Posterior vena cava (tissue), 2 donors: ENCODE measurements around the gene ARHGEF10L. TPM values are rescaled to one million over a fixed set of nuclear protein-coding genes. Genes with fewer than 3 reads are reported as not detected.

Source experiments
- DNase-seq: peaks from one replicate; pipeline ENCODE4 v3.0.0-alpha.2; 2020; ENCODE audit warnings: low spot score
- intact Hi-C, 2 donors: fragments of 100-400 bp; cut with DNase I; formaldehyde crosslinking; loops; one replicate each; pipeline versions ENCODE4 v1.14.1 to v1.14.2; 2022 to 2023
- total RNA-seq, 2 donors: library from RNA; stranded (reverse); fragmentation: NEBNext Ultra II Directional; extraction: Animal tissue kit (Norgen Biotek cat#: 25700); gene quantifications; one replicate each; pipeline ENCODE4 v1.2.1, GENCODE V29; 2021
- donor health status: DM: yes; HTN: yes; CAD: no.
- donor health status: DM: yes; HTN: yes; CAD: no.

Gene ARHGEF10L
- total RNA-seq, 2 donors from 2014 or later, result 103 to 111 TPM

- intact Hi-C loops, result loop anchor here in 1 of 2 donors (5.0 kb wide), 1 partner anchor 39 kb away; no protein-coding TSS in a partner anchor
- DNase-seq, result no peak
These were observed 42.1 kb downstream of the ARHGEF10L start for GRCh38 chr1:17581389-17582123.

GRCh38 chr1:17582124-17582774, 42.8 kb downstream of the ARHGEF10L start:
- intact Hi-C loops, result loop anchor here in 1 of 2 donors (5.0 kb wide), 1 partner anchor 40 kb away; no protein-coding TSS in a partner anchor
- DNase-seq, result no peak

GRCh38 chr1:17584539-17584938, 45.0 kb downstream of the ARHGEF10L start:
- no peak for DNase-seq
- intact Hi-C loops, result loop anchor here in 1 of 2 donors (5.0 kb wide), 1 partner anchor 42 kb away; no protein-coding TSS in a partner anchor

- no peak for DNase-seq
- intact Hi-C loops, result no loop called here
These were observed 45.9 kb downstream of the ARHGEF10L start for GRCh38 chr1:17585266-17585987.

- intact Hi-C loops, result no loop called here
- no peak for DNase-seq
These were observed 46.9 kb downstream of the ARHGEF10L start for GRCh38 chr1:17586172-17586964.

GRCh38 chr1:17587693-17588047, 48.2 kb downstream of the ARHGEF10L start:
- DNase-seq, result no peak
- intact Hi-C loops, result no loop called here

GRCh38 chr1:17588048-17588871, 48.8 kb downstream of the ARHGEF10L start:
- no peak for DNase-seq
- intact Hi-C loops, result no loop called here

- no peak for DNase-seq
- intact Hi-C loops, result no loop called here
These were observed 52.4 kb downstream of the ARHGEF10L start for GRCh38 chr1:17591814-17592430.

GRCh38 chr1:17594026-17594425, 54.5 kb downstream of the ARHGEF10L start:
- DNase-seq, result no peak
- intact Hi-C loops, result no loop called here

- intact Hi-C loops, result no loop called here
- no peak for DNase-seq
These were observed 55.4 kb downstream of the ARHGEF10L start for GRCh38 chr1:17594690-17595601.

GRCh38 chr1:17595602-17595925, 56.1 kb downstream of the ARHGEF10L start:
- intact Hi-C loops, result no loop called here
- no peak for DNase-seq

- no peak for DNase-seq
- intact Hi-C loops, result no loop called here
These were observed 56.7 kb downstream of the ARHGEF10L start for GRCh38 chr1:17596186-17596585.

GRCh38 chr1:17596651-17597509, 57.4 kb downstream of the ARHGEF10L start:
- intact Hi-C loops, result no loop called here
- no peak for DNase-seq

GRCh38 chr1:17597651-17598050, 58.2 kb downstream of the ARHGEF10L start:
- no peak for DNase-seq
- intact Hi-C loops, result no loop called here

GRCh38 chr1:17598251-17598650, 58.8 kb downstream of the ARHGEF10L start:
- intact Hi-C loops, result no loop called here
- DNase-seq, result no peak

GRCh38 chr1:17599291-17599953, 59.9 kb downstream of the ARHGEF10L start:
- DNase-seq, result no peak
- intact Hi-C loops, result no loop called here
